Body of pancreas (tissue), 4 donors: ENCODE measurements around the gene GNAI2.

ENCODE experiments used
- CTCF ChIP-seq, 7 experiments: fragments of 450-650 bp in 4 of 7; fragments of 200-600 bp in 3 of 7; sonication (generic) in 3 of 7; IDR thresholded peaks; one replicate each; pipeline ENCODE4 v1.5.1; 2016 to 2019; ENCODE audit warnings: antibody characterized with exemption in 7 of 7
- POLR2A ChIP-seq, 3 donors: fragments of 450-650 bp; IDR thresholded peaks; one replicate each; pipeline ENCODE4 v1.6.1; 2016; ENCODE audit warnings: antibody characterized with exemption in 3 of 3, mild to moderate bottlenecking in 2 of 3

- TF ChIP-seq CTCF (IDR thresholded peaks at IDR 0.05): no peak
- TF ChIP-seq POLR2A (IDR thresholded peaks at IDR 0.05): no peak
Observed at GRCh38 chr3:50192124-50192523, 43.9 kb upstream of the GNAI2 start.
